GM12891 (cell line): ENCODE measurements around the gene CDH4.

Source experiments
- POLR2A ChIP-seq: IDR thresholded peaks from 2 replicates; pipeline ENCODE4 v1.6.1; 2011; ENCODE audit warnings: low read depth, low read length, control low read depth
- POLR2AphosphoS5 ChIP-seq: IDR thresholded peaks from 2 replicates; pipeline ENCODE4 v1.6.1; 2011; ENCODE audit warnings: low read depth, low read length, control low read depth
- SPI1 ChIP-seq: IDR thresholded peaks from 2 replicates; pipeline ENCODE4 v1.6.1; 2011; ENCODE audit warnings: low read depth, low read length, control low read depth
- TAF1 ChIP-seq: IDR thresholded peaks from 2 replicates; pipeline ENCODE4 v1.6.1; 2011; ENCODE audit warnings: low read depth, low read length, control low read depth

- TF ChIP-seq POLR2A (no peak), TAF1 (no peak), POLR2AphosphoS5 (no peak), SPI1 (no peak)
Measured at GRCh38 chr20:61739086-61739831, 487.2 kb downstream of the CDH4 start.
